ENCODE results near the gene GRM2.

GRM2 gene

GRCh38 chr3:51715977-51716294 is 9.1 kb downstream of the GRM2 start:
- FAIRE-seq (no peak), DNase-seq (ENCODE audit: insufficient read length, low spot score) (no peak)
- TF ChIP-seq POLR2A (IDR thresholded peaks at IDR 0.05; ENCODE audit: low read depth, low read length), result no peak

DNA sequence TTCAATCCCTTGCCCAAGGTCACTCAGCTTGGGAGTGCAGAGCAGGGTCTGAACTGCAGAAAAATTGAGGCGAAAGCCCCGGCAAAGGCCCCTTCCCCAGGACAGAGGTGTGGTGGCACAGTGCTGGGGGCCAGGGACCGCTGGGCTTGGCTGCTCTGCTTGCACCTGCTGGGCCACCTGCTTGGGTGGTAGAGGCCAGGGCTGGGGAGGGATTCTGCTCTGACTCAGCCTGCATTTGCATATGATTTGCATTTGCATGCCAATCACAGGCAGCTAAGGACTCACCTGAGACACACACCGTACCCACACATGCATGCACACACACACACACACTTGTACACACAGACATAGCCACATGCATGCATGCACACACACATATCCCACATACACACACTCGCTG is 9.9 kb downstream of the GRM2 start:
- no peak for TF ChIP-seq POLR2A (IDR thresholded peaks at IDR 0.05; ENCODE audit: low read depth, low read length)
- DNase-seq (ENCODE audit: insufficient read length, low spot score), result peak; percentile 1
- no peak for FAIRE-seq

GRCh38 chr3:51717446-51717845 is 10.6 kb downstream of the GRM2 start:
- FAIRE-seq (no peak), DNase-seq (ENCODE audit: insufficient read length, low spot score) (peak; percentile 1)
- no peak for TF ChIP-seq POLR2A (IDR thresholded peaks at IDR 0.05; ENCODE audit: low read depth, low read length)

- DNase-seq (ENCODE audit: insufficient read length, low spot score) (no peak), FAIRE-seq (no peak)
- TF ChIP-seq POLR2A (IDR thresholded peaks at IDR 0.05; ENCODE audit: low read depth, low read length), result no peak
Observed at GRCh38 chr3:51717947-51718346, 11.1 kb downstream of the GRM2 start.

- no peak for FAIRE-seq
- no peak for TF ChIP-seq POLR2A (IDR thresholded peaks at IDR 0.05; ENCODE audit: low read depth, low read length)
Observed at GRCh38 chr3:51718547-51719409, 11.9 kb downstream of the GRM2 start.

DNA sequence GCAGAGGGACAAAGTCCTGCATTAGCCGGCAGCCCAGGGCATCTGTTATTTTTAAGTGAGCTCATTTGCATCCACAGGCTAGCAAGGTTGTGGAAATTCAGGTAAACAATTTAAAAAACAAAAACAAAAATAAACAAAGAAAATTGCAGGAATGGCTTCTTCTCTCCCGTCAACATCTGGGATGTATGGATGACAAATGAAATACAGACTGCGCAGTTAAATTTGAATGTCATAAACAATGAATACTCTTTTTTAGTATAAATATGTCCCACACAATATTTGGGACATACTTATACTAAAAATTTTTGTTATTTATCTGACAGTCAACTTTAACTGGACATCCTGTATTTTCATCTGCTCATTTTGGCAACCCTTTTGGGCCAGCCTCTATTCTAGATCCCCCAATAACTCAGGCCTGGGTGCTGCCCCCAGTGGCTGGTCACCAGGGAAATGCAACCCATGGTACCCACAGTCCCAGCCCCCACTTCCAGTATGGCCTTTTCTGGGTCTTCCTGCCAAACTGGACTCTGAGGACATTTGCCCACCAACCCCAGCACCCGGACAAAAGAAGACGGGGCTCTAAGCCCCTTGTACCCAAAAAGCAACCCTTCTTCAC is 12.7 kb downstream of the GRM2 start:
- TF ChIP-seq POLR2A (IDR thresholded peaks at IDR 0.05; ENCODE audit: low read depth, low read length), result no peak
- FAIRE-seq (no peak), DNase-seq (ENCODE audit: insufficient read length, low spot score) (no peak)

More at GRCh38 chr3:51718547-51719409, 11.9 kb downstream of the GRM2 start:
- peak; percentile 90 for DNase-seq (ENCODE audit: insufficient read length, low spot score)

GRCh38 chr3:51720292-51721061 is 13.6 kb downstream of the GRM2 start:
- TF ChIP-seq POLR2A (IDR thresholded peaks at IDR 0.05; ENCODE audit: low read depth, low read length), result no peak
- FAIRE-seq (no peak), DNase-seq (ENCODE audit: insufficient read length, low spot score) (no peak)

- FAIRE-seq (no peak), DNase-seq (ENCODE audit: insufficient read length, low spot score) (no peak)
Observed at GRCh38 chr3:51721062-51721745, 14.3 kb downstream of the GRM2 start.

DNA sequence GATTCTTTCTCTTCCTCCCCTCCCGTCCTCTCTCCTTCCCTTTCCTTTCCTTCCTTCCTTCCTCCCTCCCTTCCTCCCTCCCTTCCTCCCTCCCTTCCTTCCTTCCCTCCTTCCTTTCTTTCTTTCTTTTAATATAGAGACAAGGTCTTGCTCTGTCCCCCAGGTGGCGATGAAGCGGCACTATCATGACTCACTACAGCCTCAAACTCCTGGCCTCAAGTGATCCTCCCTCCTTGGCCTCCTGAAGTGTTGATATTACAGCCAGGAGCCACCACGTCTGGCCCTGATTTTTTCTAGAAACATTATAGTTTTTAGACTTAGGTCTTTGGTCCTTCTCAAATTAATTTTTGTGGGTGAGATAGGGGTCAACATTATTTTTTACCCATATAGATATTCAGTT is 15.5 kb downstream of the GRM2 start:
- no peak for DNase-seq (ENCODE audit: insufficient read length, low spot score)
- TF ChIP-seq POLR2A (IDR thresholded peaks at IDR 0.05; ENCODE audit: low read depth, low read length), result no peak
- FAIRE-seq, result no peak

More at GRCh38 chr3:51721062-51721745, 14.3 kb downstream of the GRM2 start:
- no peak for TF ChIP-seq POLR2A (IDR thresholded peaks at IDR 0.05; ENCODE audit: low read depth, low read length)

DNA sequence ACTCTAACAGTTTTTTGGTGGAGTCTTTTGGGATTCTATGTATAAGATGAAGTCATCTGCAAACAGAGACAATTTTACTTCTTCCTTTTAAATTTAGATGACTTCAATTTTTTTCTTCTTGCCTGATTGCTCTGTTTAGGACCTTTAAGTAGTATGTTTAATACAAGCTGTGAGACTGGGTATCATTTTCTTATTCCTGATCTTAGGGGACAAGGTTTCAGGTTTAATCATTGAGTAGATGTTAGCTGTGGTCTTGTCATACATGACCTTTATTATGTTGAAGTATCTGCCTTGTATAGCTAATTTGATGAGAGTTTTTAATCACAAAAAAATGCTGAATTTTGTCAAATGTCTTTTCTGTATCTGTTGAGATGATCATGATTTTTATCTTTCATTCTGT is 20.6 kb downstream of the GRM2 start:
- DNase-seq (ENCODE audit: insufficient read length, low spot score) (no peak), FAIRE-seq (no peak)
- no peak for TF ChIP-seq POLR2A (IDR thresholded peaks at IDR 0.05; ENCODE audit: low read depth, low read length)

DNA sequence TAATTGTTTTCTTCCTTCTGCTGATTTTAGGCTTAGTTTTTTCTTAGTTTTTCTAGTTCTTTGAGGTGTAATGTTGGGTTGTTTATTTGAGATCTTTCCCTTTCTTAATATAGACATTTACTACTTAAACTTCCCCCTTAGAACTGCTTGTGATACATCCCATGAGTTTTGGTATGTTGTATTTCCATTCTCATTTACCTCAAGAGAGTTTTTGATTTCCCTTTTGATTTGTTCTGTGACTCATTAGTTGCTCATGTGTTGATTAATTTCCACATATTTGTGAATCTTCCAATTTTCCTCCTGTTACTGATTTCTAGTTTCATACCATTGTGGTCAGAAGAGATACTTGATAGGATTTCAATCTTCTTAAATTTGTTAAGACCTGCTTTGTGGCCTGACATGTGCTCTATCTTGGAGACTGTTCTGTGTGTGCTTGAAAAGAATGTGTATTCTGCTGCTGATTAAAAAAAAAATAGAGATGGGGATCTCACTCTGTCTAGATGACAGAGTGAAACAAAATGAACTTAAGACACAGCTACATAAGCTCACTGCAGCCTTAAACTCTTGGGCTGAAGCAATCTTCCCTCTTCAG is 22.3 kb downstream of the GRM2 start:
- DNase-seq (ENCODE audit: insufficient read length, low spot score) (no peak), FAIRE-seq (no peak)
- no peak for TF ChIP-seq POLR2A (IDR thresholded peaks at IDR 0.05; ENCODE audit: low read depth, low read length)

DNA sequence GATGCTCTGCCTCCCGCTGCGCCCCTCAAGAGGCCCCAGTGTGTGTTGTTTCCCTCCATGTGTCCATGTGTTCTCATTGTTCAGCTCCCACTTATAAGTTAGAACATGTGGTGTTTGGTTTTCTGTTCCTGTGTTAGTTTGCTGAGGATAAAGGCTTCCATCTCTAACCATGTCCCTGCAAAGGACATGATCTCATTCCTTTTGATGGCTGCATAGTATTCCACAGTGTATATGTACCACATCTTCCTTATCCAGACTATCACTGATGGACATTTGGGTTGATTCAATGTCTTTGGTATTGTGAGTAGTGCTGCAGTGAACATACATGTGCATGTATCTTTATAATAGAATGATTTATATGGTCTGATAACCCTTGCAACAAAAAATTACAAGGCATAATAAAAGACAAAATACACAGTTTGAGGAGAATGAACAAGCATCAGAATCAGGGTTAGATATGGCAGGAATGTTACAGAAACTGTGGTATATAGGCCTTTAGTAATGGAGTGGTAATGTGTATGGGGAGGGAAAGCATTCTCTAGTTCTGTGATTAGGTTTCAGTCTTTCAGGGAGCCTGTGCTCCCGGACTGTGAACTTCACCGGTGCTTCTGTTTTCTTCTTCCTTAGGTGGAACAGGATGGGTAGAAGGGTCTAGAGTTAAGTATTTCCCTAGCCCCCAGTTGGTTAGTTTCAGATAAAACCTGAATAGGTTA is 27.1 kb downstream of the GRM2 start:
- DNase-seq (ENCODE audit: insufficient read length, low spot score) (no peak), FAIRE-seq (no peak)

DNA sequence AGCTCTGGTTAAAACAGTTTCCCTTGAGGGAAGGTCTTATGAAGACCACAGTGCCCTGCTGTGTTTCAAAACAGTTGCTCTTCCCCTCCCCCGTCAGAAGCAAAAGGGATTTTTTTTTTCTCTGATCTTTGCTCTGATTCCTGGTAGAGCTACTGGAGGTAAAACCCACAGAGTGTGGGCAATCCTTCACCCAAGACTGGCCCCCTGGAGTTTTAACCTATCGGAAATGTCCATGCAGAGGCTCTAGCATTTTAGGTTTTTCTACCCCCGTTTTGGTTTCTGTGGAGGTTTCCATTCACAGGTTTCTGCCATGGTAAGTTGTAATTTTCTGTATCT is 27.7 kb downstream of the GRM2 start:
- FAIRE-seq (no peak), DNase-seq (ENCODE audit: insufficient read length, low spot score) (no peak)
- no peak for TF ChIP-seq POLR2A (IDR thresholded peaks at IDR 0.05; ENCODE audit: low read depth, low read length)

More for the DNA sequence above, 27.1 kb downstream of the GRM2 start:
- TF ChIP-seq POLR2A (IDR thresholded peaks at IDR 0.05; ENCODE audit: low read depth, low read length), result no peak

All from H54 (cell line).